ENCODE results near the gene PLXNA2.

DNA sequence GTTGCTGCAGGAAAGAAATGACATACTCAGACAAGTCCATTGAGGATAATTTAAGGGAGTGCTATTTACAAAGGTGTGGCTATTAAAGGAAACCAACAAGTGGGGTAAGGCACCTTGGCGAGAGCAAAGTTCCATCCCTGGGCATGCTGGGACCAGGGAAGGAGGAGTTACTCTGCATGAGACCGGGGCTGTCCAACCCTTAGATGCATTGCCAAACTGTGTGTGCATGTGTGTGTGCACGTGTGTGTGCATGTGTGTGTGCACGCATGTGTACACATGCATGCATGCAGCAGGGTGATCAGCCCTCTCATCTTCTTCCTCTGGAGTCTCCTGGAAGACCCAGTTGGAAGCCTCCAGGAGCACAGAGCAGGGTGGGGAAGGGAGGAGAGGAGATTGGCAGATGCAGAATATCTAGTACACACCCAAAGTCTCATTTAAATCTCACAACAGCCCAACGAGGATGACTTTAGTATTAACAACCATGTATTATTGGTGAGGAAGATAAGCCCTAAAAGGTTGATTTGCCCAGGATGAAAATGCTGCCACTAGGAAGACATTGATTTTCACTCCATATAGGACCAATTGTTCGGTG, 261.0 kb downstream of the PLXNA2 start:
- TF ChIP-seq, protein P1, sequence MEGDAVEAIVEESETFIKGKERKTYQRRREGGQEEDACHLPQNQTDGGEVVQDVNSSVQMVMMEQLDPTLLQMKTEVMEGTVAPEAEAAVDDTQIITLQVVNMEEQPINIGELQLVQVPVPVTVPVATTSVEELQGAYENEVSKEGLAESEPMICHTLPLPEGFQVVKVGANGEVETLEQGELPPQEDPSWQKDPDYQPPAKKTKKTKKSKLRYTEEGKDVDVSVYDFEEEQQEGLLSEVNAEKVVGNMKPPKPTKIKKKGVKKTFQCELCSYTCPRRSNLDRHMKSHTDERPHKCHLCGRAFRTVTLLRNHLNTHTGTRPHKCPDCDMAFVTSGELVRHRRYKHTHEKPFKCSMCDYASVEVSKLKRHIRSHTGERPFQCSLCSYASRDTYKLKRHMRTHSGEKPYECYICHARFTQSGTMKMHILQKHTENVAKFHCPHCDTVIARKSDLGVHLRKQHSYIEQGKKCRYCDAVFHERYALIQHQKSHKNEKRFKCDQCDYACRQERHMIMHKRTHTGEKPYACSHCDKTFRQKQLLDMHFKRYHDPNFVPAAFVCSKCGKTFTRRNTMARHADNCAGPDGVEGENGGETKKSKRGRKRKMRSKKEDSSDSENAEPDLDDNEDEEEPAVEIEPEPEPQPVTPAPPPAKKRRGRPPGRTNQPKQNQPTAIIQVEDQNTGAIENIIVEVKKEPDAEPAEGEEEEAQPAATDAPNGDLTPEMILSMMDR (IDR thresholded peaks at IDR 0.05): no peak
- no peak for TF ChIP-seq POLR2A (IDR thresholded peaks at IDR 0.05; ENCODE audit: low read depth)
- TF ChIP-seq POLR2AphosphoS5 (IDR thresholded peaks at IDR 0.05): no peak
